ENCODE measurements around the gene TP53TG3F. TPM values are rescaled to one million over a fixed set of nuclear protein-coding genes. Genes with fewer than 3 reads are reported as not detected.

The TP53TG3F gene
- 0.24 TPM in 1 of 2 replicates, not detected in the other for total RNA-seq

GRCh38 chr16:33459312-33459711 lies at the start of gene TP53TG3F:
TSS of gene TP53TG3F (plus strand) at chr16:33459612. CDS start at chr16:33459680, 68 bp downstream.

Small RNA genes within 50 kb of the gene (small RNA-seq; reads per million reads assigned to genes)
- gene AC136944.5 (not detected), gene AC136944.6 (not detected)

Other genes with a start within 250 kb of the TP53TG3F start
- gene TP53TG3E, start 155.3 kb upstream of the TP53TG3F start, total RNA-seq: under 0.01 TPM in 1 of 2 replicates, not detected in the other
- gene TP53TG3B, start 98.8 kb upstream of the TP53TG3F start, total RNA-seq: 0.73 TPM in 1 of 2 replicates, not detected in the other